Endodermal cell (in vitro differentiated cells): ENCODE measurements around the gene PTPRE. TPM values are rescaled to one million over a fixed set of nuclear protein-coding genes. Genes with fewer than 3 reads are reported as not detected.

Experiments
- DNase-seq: peaks from one replicate; pipeline ENCODE4 v3.0.0-alpha.2; 2017
- H3K27ac ChIP-seq: 2 replicates; pipeline ENCODE4 v1.5.1; 2013; ENCODE audit warnings: mild to moderate bottlenecking, low read depth, low read length, moderate library complexity
- H3K27me3 ChIP-seq: 2 replicates; pipeline ENCODE4 v1.6.1; 2013; ENCODE audit warnings: mild to moderate bottlenecking, low read length, moderate library complexity; ENCODE audit not compliant: insufficient read depth, control insufficient read depth, poor library complexity, severe bottlenecking
- H3K36me3 ChIP-seq: 2 replicates; pipeline ENCODE4 v1.7.0; 2013; ENCODE audit warnings: mild to moderate bottlenecking, low read length, moderate library complexity; ENCODE audit not compliant: control insufficient read depth, insufficient read depth
- H3K4me1 ChIP-seq: one replicate; pipeline ENCODE4 v1.7.0; 2013; ENCODE audit warnings: low read length; ENCODE audit not compliant: control insufficient read depth, insufficient read depth
- H3K4me3 ChIP-seq: 2 replicates; pipeline ENCODE4 v1.5.1; 2013; ENCODE audit warnings: mild to moderate bottlenecking, low read length, moderate library complexity
- H3K9ac ChIP-seq: 2 replicates; pipeline ENCODE4 v1.6.1; 2013; ENCODE audit warnings: mild to moderate bottlenecking, low read length, moderate library complexity; ENCODE audit not compliant: poor library complexity, severe bottlenecking; ENCODE audit errors: extremely low read depth
- H3K9me3 ChIP-seq: 2 replicates; pipeline ENCODE4 v1.6.1; 2013; ENCODE audit warnings: mild to moderate bottlenecking, low read length, moderate library complexity; ENCODE audit not compliant: control insufficient read depth
- H3K27ac Mint-ChIP-seq: 2 replicates; pipeline ENCODE4 v1.8.0; 2020; ENCODE audit warnings: mixed read lengths
- H3K27me3 Mint-ChIP-seq: 2 replicates; pipeline ENCODE4 v1.8.0; 2021; ENCODE audit warnings: mild to moderate bottlenecking, mixed read lengths; ENCODE audit not compliant: insufficient read depth
- H3K36me3 Mint-ChIP-seq: 2 replicates; pipeline ENCODE4 v1.8.0; 2020; ENCODE audit warnings: low read depth, mixed read lengths
- H3K4me1 Mint-ChIP-seq: 2 replicates; pipeline ENCODE4 v1.8.0; 2020; ENCODE audit warnings: mixed read lengths
- H3K4me3 Mint-ChIP-seq: 2 replicates; pipeline ENCODE4 v1.8.0; 2020; ENCODE audit warnings: mild to moderate bottlenecking, moderate library complexity, mixed read lengths
- H3K9me3 Mint-ChIP-seq: 2 replicates; pipeline ENCODE4 v1.8.0; 2020; ENCODE audit warnings: mild to moderate bottlenecking, mixed read lengths
- CTCF ChIP-seq: fragments of 200-600 bp; sonication (generic); conservative IDR thresholded peaks from 2 replicates; pipeline ENCODE4 v1.5.0; 2021; ENCODE audit warnings: antibody characterized with exemption, mild to moderate bottlenecking
- WGBS, 2 experiments: methylation state at CpG; one replicate each; pipeline versions ENCODE4 v1.1.5 to v1.1.7; 2013; ENCODE audit warnings: missing lambda C conversion rate in 2 of 2, mixed read lengths in 1 of 2; ENCODE audit not compliant: insufficient coverage in 1 of 2, insufficient read length in 1 of 2; 5-methylcytosine and 5-hydroxymethylcytosine counted together
- total RNA-seq, 2 donors: library from RNA; stranded (reverse); fragmentation: NEBNext Ultra II Directional in 1 of 2; extraction: Animal tissue kit (Norgen Biotek cat#: 25700) in 1 of 2; gene quantifications; 2 replicates in 1 of 2; 3 replicates in 1 of 2; pipeline ENCODE4 v1.2.1, GENCODE V29; 2021

The PTPRE gene
- total RNA-seq, 2 donors from 2014 or later, result 0.75 to 3.0 TPM

- Histone ChIP-seq H3K9me3 (no peaks in the 10 kb centered on the region), H3K27ac (no peak overlapping the region), H3K4me1 (no peaks in the 10 kb centered on the region), H3K27me3 (no peaks in the 10 kb centered on the region), H3K9ac (no peak overlapping the region), H3K36me3 (no peaks in the 10 kb centered on the region), H3K4me3 (no peak overlapping the region)
- no peaks in the 10 kb centered on the region for H3K36me3 Mint-ChIP-seq
- 72 to 81% methylated on average over 6 to 8 of the region's 8 CpGs for WGBS, 2 experiments
- peaks cover 3% of the 10 kb centered on the region for H3K27me3 Mint-ChIP-seq
- no peak overlapping the region for H3K4me3 Mint-ChIP-seq
- peaks cover 24% of the 10 kb centered on the region for H3K4me1 Mint-ChIP-seq
- no peak for TF ChIP-seq CTCF
- H3K27ac Mint-ChIP-seq, result no peak overlapping the region
- no peak for DNase-seq
- no peaks in the 10 kb centered on the region for H3K9me3 Mint-ChIP-seq
These were observed 221.7 kb downstream of the PTPRE start for GRCh38 chr10:128128582-128128981.

GRCh38 chr10:128130051-128130450, 223.1 kb downstream of the PTPRE start:
- no peaks in the 10 kb centered on the region for H3K36me3 Mint-ChIP-seq
- H3K27ac Mint-ChIP-seq, result no peak overlapping the region
- no peak for DNase-seq
- Histone ChIP-seq H3K36me3 (no peaks in the 10 kb centered on the region), H3K9ac (no peak overlapping the region), H3K9me3 (no peaks in the 10 kb centered on the region), H3K27me3 (no peaks in the 10 kb centered on the region), H3K27ac (no peak overlapping the region), H3K4me3 (no peak overlapping the region), H3K4me1 (no peaks in the 10 kb centered on the region)
- H3K9me3 Mint-ChIP-seq, result no peaks in the 10 kb centered on the region
- H3K27me3 Mint-ChIP-seq, result peaks cover 3% of the 10 kb centered on the region
- H3K4me3 Mint-ChIP-seq, result no peak overlapping the region
- H3K4me1 Mint-ChIP-seq, result peaks cover 9% of the 10 kb centered on the region
- 94 to 100% methylated on average over 1 of the region's 1 CpG for WGBS, 2 experiments
- no peak for TF ChIP-seq CTCF

Other genes with a start within 250 kb of the PTPRE start
- 10 to 100 TPM in 1 of 2 donors, 1 to 10 TPM in 1; 1.0 to 14.8 TPM for gene FOXI2, start 169.9 kb upstream of the PTPRE start, total RNA-seq
- gene CLRN3, start 14.2 kb upstream of the PTPRE start, total RNA-seq, result not detected
- gene MKI67, start 219.3 kb downstream of the PTPRE start, total RNA-seq, result 10 to 100 TPM; 74.8 to 90.5 TPM